ENCODE results near the gene SUPT7L.
A peak's percentile ranks its signal among the peaks of the same experiment; 100 is the strongest.
"Not testable (repeated sequence)": the region's sequence is repeated elsewhere in the genome, so short reads cannot be mapped to it uniquely, and the experiment has no call there.

Gene SUPT7L

GRCh38 chr2:27685006-27685405, 21.6 kb upstream of the SUPT7L start:
- DNase-seq, result not testable (repeated sequence)

GRCh38 chr2:27683390-27684071, 20.1 kb upstream of the SUPT7L start:
- peak; percentile 73 to 74 for DNase-seq

- not testable (repeated sequence) for DNase-seq
Observed at GRCh38 chr2:27682334-27682771, 18.9 kb upstream of the SUPT7L start.

GRCh38 chr2:27681841-27682240, 18.4 kb upstream of the SUPT7L start:
- DNase-seq, result no peak

- no peak for DNase-seq
Observed at GRCh38 chr2:27680571-27680970, 17.2 kb upstream of the SUPT7L start.

GRCh38 chr2:27672723-27673486, 9.5 kb upstream of the SUPT7L start:
- DNase-seq, result no peak

GRCh38 chr2:27671235-27671634, 7.8 kb upstream of the SUPT7L start:
- DNase-seq, result no peak

- DNase-seq, result no peak
Observed at GRCh38 chr2:27667446-27667845, 4.0 kb upstream of the SUPT7L start.

GRCh38 chr2:27664622-27665363, 1.4 kb upstream of the SUPT7L start:
- DNase-seq, result no peak

GRCh38 chr2:27664154-27664574, 750 bp upstream of the SUPT7L start:
- DNase-seq, result peak in 1 of 2 experiments; percentile 5

- no peak for DNase-seq
Observed at GRCh38 chr2:27661371-27661770, 2.0 kb downstream of the SUPT7L start.

GRCh38 chr2:27655155-27655951, 8.1 kb downstream of the SUPT7L start:
- no peak for DNase-seq

- DNase-seq, result no peak
Observed at GRCh38 chr2:27653397-27653796, 10.0 kb downstream of the SUPT7L start.

- DNase-seq, result no peak
Observed at GRCh38 chr2:27652790-27653189, 10.6 kb downstream of the SUPT7L start.

- DNase-seq, result no peak
Observed at GRCh38 chr2:27652341-27652740, 11.1 kb downstream of the SUPT7L start.

GRCh38 chr2:27651056-27651455, 12.4 kb downstream of the SUPT7L start:
- no peak for DNase-seq

- DNase-seq, result no peak
Observed at GRCh38 chr2:27647737-27648136, 15.7 kb downstream of the SUPT7L start.

- DNase-seq, result no peak
Observed at GRCh38 chr2:27647289-27647688, 16.1 kb downstream of the SUPT7L start.

GRCh38 chr2:27645197-27645596, 18.2 kb downstream of the SUPT7L start:
- no peak for DNase-seq

- no peak for DNase-seq
Observed at GRCh38 chr2:27640722-27641245, 22.6 kb downstream of the SUPT7L start.

GRCh38 chr2:27638709-27639108, 24.7 kb downstream of the SUPT7L start:
- DNase-seq, result no peak

GRCh38 chr2:27638037-27638637, 25.3 kb downstream of the SUPT7L start:
- DNase-seq, result no peak

All from stimulated activated CD4-positive, alpha-beta T cell treated with anti-CD3 and anti-CD28 coated beads, Interleukin-4, amount 100 ng/mL, for 4 hours (primary cell).